ENCODE measurements around the gene KCNJ14.

The KCNJ14 gene

DNA sequence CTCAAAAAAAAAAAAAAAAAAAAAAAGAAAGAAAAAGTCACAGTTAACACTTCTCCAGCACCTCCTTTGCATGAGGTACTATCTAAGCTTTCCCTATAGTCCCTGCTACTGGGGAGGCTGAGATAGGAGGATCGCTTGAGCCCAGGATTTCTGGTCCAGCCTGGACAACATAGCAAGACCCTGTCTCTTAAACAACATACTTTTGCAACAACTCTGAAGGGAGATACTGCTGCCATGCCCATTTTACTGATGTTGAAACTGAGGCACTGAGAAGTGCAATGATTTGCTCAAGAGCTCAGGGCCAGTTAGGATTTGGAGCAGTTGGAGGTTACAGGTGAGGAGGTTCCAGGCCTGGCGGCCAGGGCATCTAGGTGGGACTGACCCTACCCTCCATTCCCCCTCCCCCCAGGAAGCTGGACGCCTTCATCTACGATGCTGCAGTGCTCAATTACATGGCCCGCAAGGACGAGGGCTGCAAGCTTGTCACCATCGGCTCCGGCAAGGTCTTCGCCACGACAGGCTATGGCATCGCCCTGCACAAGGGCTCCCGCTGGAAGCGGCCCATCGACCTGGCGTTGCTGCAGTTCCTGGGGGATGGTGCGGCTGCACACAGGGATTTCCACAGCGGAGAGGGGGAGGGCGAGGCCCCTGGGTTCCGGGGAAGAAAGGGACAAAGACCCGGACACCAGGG, 13.9 kb upstream of the KCNJ14 start:
- TF ChIP-seq EP300 (IDR thresholded peaks at IDR 0.05; ENCODE audit: borderline replicate concordance) (no peak), EGR1 (IDR thresholded peaks at IDR 0.05) (no peak), CREB1 (IDR thresholded peaks at IDR 0.05; ENCODE audit: low read depth) (no peak), TAF1 (IDR thresholded peaks at IDR 0.05; ENCODE audit: low read depth) (no peak), ZBTB7A (IDR thresholded peaks at IDR 0.05; ENCODE audit: low read depth) (no peak), TCF12 (IDR thresholded peaks at IDR 0.05; ENCODE audit: low read depth) (no peak), TEAD4 (IDR thresholded peaks at IDR 0.05) (no peak), RAD21 (IDR thresholded peaks at IDR 0.05; ENCODE audit: low read depth) (no peak)
- TF ChIP-seq, protein P1, sequence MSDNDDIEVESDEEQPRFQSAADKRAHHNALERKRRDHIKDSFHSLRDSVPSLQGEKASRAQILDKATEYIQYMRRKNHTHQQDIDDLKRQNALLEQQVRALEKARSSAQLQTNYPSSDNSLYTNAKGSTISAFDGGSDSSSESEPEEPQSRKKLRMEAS (IDR thresholded peaks at IDR 0.05): no peak
- TF ChIP-seq, protein P2, sequence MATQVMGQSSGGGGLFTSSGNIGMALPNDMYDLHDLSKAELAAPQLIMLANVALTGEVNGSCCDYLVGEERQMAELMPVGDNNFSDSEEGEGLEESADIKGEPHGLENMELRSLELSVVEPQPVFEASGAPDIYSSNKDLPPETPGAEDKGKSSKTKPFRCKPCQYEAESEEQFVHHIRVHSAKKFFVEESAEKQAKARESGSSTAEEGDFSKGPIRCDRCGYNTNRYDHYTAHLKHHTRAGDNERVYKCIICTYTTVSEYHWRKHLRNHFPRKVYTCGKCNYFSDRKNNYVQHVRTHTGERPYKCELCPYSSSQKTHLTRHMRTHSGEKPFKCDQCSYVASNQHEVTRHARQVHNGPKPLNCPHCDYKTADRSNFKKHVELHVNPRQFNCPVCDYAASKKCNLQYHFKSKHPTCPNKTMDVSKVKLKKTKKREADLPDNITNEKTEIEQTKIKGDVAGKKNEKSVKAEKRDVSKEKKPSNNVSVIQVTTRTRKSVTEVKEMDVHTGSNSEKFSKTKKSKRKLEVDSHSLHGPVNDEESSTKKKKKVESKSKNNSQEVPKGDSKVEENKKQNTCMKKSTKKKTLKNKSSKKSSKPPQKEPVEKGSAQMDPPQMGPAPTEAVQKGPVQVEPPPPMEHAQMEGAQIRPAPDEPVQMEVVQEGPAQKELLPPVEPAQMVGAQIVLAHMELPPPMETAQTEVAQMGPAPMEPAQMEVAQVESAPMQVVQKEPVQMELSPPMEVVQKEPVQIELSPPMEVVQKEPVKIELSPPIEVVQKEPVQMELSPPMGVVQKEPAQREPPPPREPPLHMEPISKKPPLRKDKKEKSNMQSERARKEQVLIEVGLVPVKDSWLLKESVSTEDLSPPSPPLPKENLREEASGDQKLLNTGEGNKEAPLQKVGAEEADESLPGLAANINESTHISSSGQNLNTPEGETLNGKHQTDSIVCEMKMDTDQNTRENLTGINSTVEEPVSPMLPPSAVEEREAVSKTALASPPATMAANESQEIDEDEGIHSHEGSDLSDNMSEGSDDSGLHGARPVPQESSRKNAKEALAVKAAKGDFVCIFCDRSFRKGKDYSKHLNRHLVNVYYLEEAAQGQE (IDR thresholded peaks at IDR 0.05; ENCODE audit: low read depth): no peak

DNA sequence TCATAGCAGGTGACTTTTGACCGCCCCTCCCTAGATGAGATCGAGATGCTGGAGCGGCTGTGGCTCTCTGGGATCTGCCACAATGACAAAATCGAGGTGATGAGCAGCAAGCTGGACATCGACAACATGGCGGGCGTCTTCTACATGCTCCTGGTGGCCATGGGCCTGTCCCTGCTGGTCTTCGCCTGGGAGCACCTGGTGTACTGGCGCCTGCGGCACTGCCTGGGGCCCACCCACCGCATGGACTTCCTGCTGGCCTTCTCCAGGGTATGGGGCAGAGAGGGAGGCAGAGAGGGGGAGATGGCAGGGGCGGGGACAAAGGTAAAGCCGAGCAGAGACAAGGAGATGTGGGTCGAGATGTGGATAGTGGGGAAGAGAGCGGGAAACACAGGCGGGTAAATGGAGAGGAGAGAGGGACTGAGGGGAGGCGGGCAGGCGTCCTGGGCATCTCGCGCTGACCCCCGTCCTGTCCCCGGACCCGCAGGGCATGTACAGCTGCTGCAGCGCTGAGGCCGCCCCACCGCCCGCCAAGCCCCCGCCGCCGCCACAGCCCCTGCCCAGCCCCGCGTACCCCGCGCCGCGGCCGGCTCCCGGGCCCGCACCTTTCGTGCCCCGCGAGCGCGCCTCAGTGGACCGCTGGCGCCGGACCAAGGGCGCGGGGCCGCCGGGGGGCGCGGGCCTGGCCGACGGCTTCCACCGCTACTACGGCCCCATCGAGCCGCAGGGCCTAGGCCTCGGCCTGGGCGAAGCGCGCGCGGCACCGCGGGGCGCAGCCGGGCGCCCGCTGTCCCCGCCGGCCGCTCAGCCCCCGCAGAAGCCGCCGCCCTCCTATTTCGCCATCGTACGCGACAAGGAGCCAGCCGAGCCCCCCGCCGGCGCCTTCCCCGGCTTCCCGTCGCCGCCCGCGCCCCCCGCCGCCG, 13.0 kb upstream of the KCNJ14 start:
- TF ChIP-seq YY1 (IDR thresholded peaks at IDR 0.05; ENCODE audit: low read depth): no peak
- no peak for TF ChIP-seq CEBPB (IDR thresholded peaks at IDR 0.05)
- TF ChIP-seq, protein P3, sequence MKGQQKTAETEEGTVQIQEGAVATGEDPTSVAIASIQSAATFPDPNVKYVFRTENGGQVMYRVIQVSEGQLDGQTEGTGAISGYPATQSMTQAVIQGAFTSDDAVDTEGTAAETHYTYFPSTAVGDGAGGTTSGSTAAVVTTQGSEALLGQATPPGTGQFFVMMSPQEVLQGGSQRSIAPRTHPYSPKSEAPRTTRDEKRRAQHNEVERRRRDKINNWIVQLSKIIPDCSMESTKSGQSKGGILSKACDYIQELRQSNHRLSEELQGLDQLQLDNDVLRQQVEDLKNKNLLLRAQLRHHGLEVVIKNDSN (IDR thresholded peaks at IDR 0.05): no peak
- no peak for TF ChIP-seq TEAD4 (IDR thresholded peaks at IDR 0.05)
- TF ChIP-seq EP300 (IDR thresholded peaks at IDR 0.05; ENCODE audit: borderline replicate concordance): no peak
- TF ChIP-seq, protein P2 (IDR thresholded peaks at IDR 0.05; ENCODE audit: low read depth): no peak
- TF ChIP-seq, protein P1 (IDR thresholded peaks at IDR 0.05): no peak
- TF ChIP-seq NFIC (IDR thresholded peaks at IDR 0.05): no peak
- TF ChIP-seq TAF1 (IDR thresholded peaks at IDR 0.05; ENCODE audit: low read depth): no peak
- no peak for TF ChIP-seq CREB1 (IDR thresholded peaks at IDR 0.05; ENCODE audit: low read depth)
- TF ChIP-seq RAD21 (IDR thresholded peaks at IDR 0.05; ENCODE audit: low read depth): no peak
- no peak for TF ChIP-seq EGR1 (IDR thresholded peaks at IDR 0.05)
- no peak for TF ChIP-seq TCF12 (IDR thresholded peaks at IDR 0.05; ENCODE audit: low read depth)
- TF ChIP-seq FOXM1 (IDR thresholded peaks at IDR 0.05; ENCODE audit: borderline replicate concordance, low read depth): no peak
- no peak for TF ChIP-seq ZBTB7A (IDR thresholded peaks at IDR 0.05; ENCODE audit: low read depth)

DNA sequence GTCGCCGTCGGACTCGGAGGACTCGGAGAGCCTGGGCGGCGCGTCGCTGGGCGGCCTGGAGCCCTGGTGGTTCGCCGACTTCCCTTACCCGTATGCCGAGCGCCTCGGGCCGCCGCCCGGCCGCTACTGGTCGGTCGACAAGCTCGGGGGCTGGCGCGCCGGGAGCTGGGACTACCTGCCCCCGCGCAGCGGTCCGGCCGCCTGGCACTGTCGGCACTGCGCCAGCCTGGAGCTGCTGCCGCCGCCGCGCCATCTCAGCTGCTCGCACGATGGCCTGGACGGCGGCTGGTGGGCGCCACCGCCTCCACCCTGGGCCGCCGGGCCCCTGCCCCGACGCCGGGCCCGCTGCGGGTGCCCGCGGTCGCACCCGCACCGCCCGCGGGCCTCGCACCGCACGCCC, 12.1 kb upstream of the KCNJ14 start:
- no peak for TF ChIP-seq ZBTB7A (IDR thresholded peaks at IDR 0.05; ENCODE audit: low read depth)
- no peak for TF ChIP-seq RAD21 (IDR thresholded peaks at IDR 0.05; ENCODE audit: low read depth)
- TF ChIP-seq NFIC (IDR thresholded peaks at IDR 0.05): no peak
- TF ChIP-seq EP300 (IDR thresholded peaks at IDR 0.05; ENCODE audit: borderline replicate concordance): no peak
- no peak for TF ChIP-seq TEAD4 (IDR thresholded peaks at IDR 0.05)
- TF ChIP-seq FOXM1 (IDR thresholded peaks at IDR 0.05; ENCODE audit: borderline replicate concordance, low read depth): no peak
- TF ChIP-seq, protein P1 (IDR thresholded peaks at IDR 0.05): no peak
- TF ChIP-seq CEBPB (IDR thresholded peaks at IDR 0.05): no peak
- no peak for TF ChIP-seq EGR1 (IDR thresholded peaks at IDR 0.05)
- TF ChIP-seq CREB1 (IDR thresholded peaks at IDR 0.05; ENCODE audit: low read depth): no peak
- no peak for TF ChIP-seq YY1 (IDR thresholded peaks at IDR 0.05; ENCODE audit: low read depth)

DNA sequence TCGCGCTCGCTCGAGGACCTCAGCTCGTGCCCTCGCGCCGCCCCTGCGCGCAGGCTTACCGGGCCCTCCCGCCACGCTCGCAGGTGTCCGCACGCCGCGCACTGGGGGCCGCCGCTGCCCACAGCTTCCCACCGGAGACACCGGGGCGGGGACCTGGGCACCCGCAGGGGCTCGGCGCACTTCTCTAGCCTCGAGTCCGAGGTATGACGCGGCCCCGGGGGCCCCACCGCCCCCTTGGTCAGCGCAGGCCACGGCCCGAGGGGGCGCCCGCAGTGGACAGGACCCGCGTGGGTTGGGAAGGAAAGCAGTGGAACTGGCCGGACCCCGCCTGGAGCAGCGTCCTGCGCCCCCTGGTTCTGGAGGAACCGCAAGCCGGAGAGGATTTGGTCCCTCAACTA, 11.6 kb upstream of the KCNJ14 start:
- TF ChIP-seq YY1 (IDR thresholded peaks at IDR 0.05; ENCODE audit: low read depth) (no peak), NFIC (IDR thresholded peaks at IDR 0.05) (no peak), FOXM1 (IDR thresholded peaks at IDR 0.05; ENCODE audit: borderline replicate concordance, low read depth) (no peak), EGR1 (IDR thresholded peaks at IDR 0.05) (no peak), CREB1 (IDR thresholded peaks at IDR 0.05; ENCODE audit: low read depth) (no peak), TEAD4 (IDR thresholded peaks at IDR 0.05) (no peak), TCF12 (IDR thresholded peaks at IDR 0.05; ENCODE audit: low read depth) (no peak)
- TF ChIP-seq, protein P3 (IDR thresholded peaks at IDR 0.05): no peak
